ENCODE measurements around the gene CDH4. TPM values are rescaled to one million over a fixed set of nuclear protein-coding genes. Genes with fewer than 3 reads are reported as not detected.
"Not testable (repeated sequence)": the region's sequence is repeated elsewhere in the genome, so short reads cannot be mapped to it uniquely, and the experiment has no call there.

Gene CDH4
- total and polyA plus RNA-seq, 2 donors (not counting 3 experiments of a cell fraction or from before 2014, with no cell fraction given), result 0.17 to 0.51 TPM

GRCh38 chr20:61969806-61970205 lies 717.7 kb downstream of the CDH4 start:
- Histone ChIP-seq H3K9me1 (replicated peaks; ENCODE audit: control insufficient read depth, extremely low read depth, insufficient read depth, low read length) (no peaks in the 10 kb centered on the region), H3K27me3 (ENCODE audit: control insufficient read depth in 2 of 2, insufficient read depth in 2 of 2, low read length in 2 of 2) (peaks cover under 1 to 6% of the 10 kb centered on the region in 2 experiments), H3K36me3 (ENCODE audit: control insufficient read depth in 2 of 2, extremely low read depth in 1 of 2, insufficient read depth in 2 of 2, low read length in 2 of 2) (peaks cover 0 to 8% of the 10 kb centered on the region in 2 experiments), H3K9ac (replicated peaks; ENCODE audit: extremely low read depth, insufficient read depth, low read length) (no peak overlapping the region), H4K20me1 (replicated peaks; ENCODE audit: control insufficient read depth, extremely low read depth, insufficient read depth, low read length) (no peaks in the 10 kb centered on the region), H3K27ac (ENCODE audit: insufficient read depth, low read depth, low read length) (no peak overlapping the region), H3K4me1 (ENCODE audit: control insufficient read depth, extremely low read depth, insufficient read depth, low read length) (no peaks in the 10 kb centered on the region), H3K4me3 (replicated peaks in 1 of 3; ENCODE audit: insufficient read depth in 1 of 3, low read depth in 1 of 3, low read length in 3 of 3) (no peak overlapping the region), H3K4me2 (ENCODE audit: insufficient read depth, low read length) (no peak overlapping the region), H2AFZ (ENCODE audit: low read depth, low read length) (no peak overlapping the region), H3K9me3 (replicated peaks; ENCODE audit: control insufficient read depth, insufficient read depth, low read length) (no peaks in the 10 kb centered on the region), H3K79me2 (ENCODE audit: control insufficient read depth, insufficient read depth, low read length) (no peaks in the 10 kb centered on the region)
- POLR2A ChIA-PET, result no interaction called here
- no peak for DNase-seq (ENCODE audit: low read depth, low spot score)
- dilution Hi-C loops (cut with MboI; ENCODE audit: extremely low pct_ligation_motif_present, low sequenced_read_pairs), result no loop called here
- intact Hi-C loops (cut with micrococcal nuclease), result no loop called here
- CTCF ChIA-PET, result no interaction called here
- no peak for FAIRE-seq
- no TSS peak for BruUV-seq (replicated peaks)
- TF ChIP-seq GATA2 (IDR thresholded peaks at IDR 0.05; ENCODE audit: insufficient read depth, insufficient read length, low read depth, low read length), result no peak
- TF ChIP-seq EZH2 (IDR thresholded peaks at IDR 0.05; ENCODE audit: borderline replicate concordance, low read depth, low read length, severe bottlenecking), result no peak
- no peak for TF ChIP-seq POLR2A (IDR thresholded peaks at IDR 0.05; ENCODE audit: low read depth, low read length)
- TF ChIP-seq FOS (IDR thresholded peaks at IDR 0.05; ENCODE audit: borderline replicate concordance, insufficient read depth, low read length), result no peak
- TF ChIP-seq MYC (IDR thresholded peaks at IDR 0.05; ENCODE audit: low read depth, low read length), result no peak

- no peak for TF ChIP-seq JUN (IDR thresholded peaks at IDR 0.05; ENCODE audit: borderline replicate concordance, insufficient read depth, insufficient read length, low read depth)
- TF ChIP-seq MYC (IDR thresholded peaks at IDR 0.05; ENCODE audit: low read depth, low read length), result no peak
- no peak for TF ChIP-seq GATA2 (IDR thresholded peaks at IDR 0.05; ENCODE audit: insufficient read depth, insufficient read length, low read depth, low read length)
- TF ChIP-seq CTCF (IDR thresholded peaks at IDR 0.05; ENCODE audit: extremely low read depth in 1 of 2, insufficient read depth in 1 of 2, low read depth in 1 of 2, low read length in 2 of 2), result no peak
- TF ChIP-seq FOS (IDR thresholded peaks at IDR 0.05; ENCODE audit: borderline replicate concordance, insufficient read depth, low read length), result no peak
- TF ChIP-seq POLR2AphosphoS5 (IDR thresholded peaks at IDR 0.05; ENCODE audit: insufficient read depth, low read depth, low read length), result no peak
- TF ChIP-seq POLR2A (IDR thresholded peaks at IDR 0.05; ENCODE audit: low read depth, low read length), result no peak
- TF ChIP-seq EZH2 (IDR thresholded peaks at IDR 0.05; ENCODE audit: borderline replicate concordance, low read depth, low read length, severe bottlenecking), result no peak
- no peak for TF ChIP-seq MAX (IDR thresholded peaks at IDR 0.05; ENCODE audit: insufficient read depth, insufficient read length)
- Histone ChIP-seq H3K4me3 (replicated peaks in 1 of 3; ENCODE audit: insufficient read depth in 1 of 3, low read depth in 1 of 3, low read length in 3 of 3) (no peak overlapping the region), H4K20me1 (replicated peaks; ENCODE audit: control insufficient read depth, extremely low read depth, insufficient read depth, low read length) (no peaks in the 10 kb centered on the region), H3K9me3 (replicated peaks; ENCODE audit: control insufficient read depth, insufficient read depth, low read length) (no peaks in the 10 kb centered on the region), H3K79me2 (ENCODE audit: control insufficient read depth, insufficient read depth, low read length) (no peaks in the 10 kb centered on the region), H2AFZ (ENCODE audit: low read depth, low read length) (no peak overlapping the region), H3K36me3 (ENCODE audit: control insufficient read depth in 2 of 2, extremely low read depth in 1 of 2, insufficient read depth in 2 of 2, low read length in 2 of 2) (peaks cover 0 to 8% of the 10 kb centered on the region in 2 experiments), H3K9ac (replicated peaks; ENCODE audit: extremely low read depth, insufficient read depth, low read length) (no peak overlapping the region), H3K4me2 (ENCODE audit: insufficient read depth, low read length) (no peak overlapping the region), H3K9me1 (replicated peaks; ENCODE audit: control insufficient read depth, extremely low read depth, insufficient read depth, low read length) (no peaks in the 10 kb centered on the region), H3K4me1 (ENCODE audit: control insufficient read depth, extremely low read depth, insufficient read depth, low read length) (no peaks in the 10 kb centered on the region), H3K27me3 (ENCODE audit: control insufficient read depth in 2 of 2, insufficient read depth in 2 of 2, low read length in 2 of 2) (peaks cover 0 to under 1% of the 10 kb centered on the region in 2 experiments), H3K27ac (ENCODE audit: insufficient read depth, low read depth, low read length) (no peak overlapping the region)
- intact Hi-C loops (cut with micrococcal nuclease) (no loop called here), dilution Hi-C loops (cut with MboI; ENCODE audit: extremely low pct_ligation_motif_present, low sequenced_read_pairs) (no loop called here)
- ChIA-PET POLR2A (no interaction called here), CTCF (no interaction called here)
- FAIRE-seq, result no peak
- no TSS peak for BruUV-seq (replicated peaks)
- DNase-seq (ENCODE audit: low read depth, low spot score), result no peak
Measured at GRCh38 chr20:61970357-61970756, 718.3 kb downstream of the CDH4 start.

GRCh38 chr20:61971595-61971994 lies 719.5 kb downstream of the CDH4 start:
- H3K4me1 ChIP-seq (ENCODE audit: control insufficient read depth, extremely low read depth, insufficient read depth, low read length); CTCF ChIA-PET; H3K9me1 ChIP-seq (replicated peaks; ENCODE audit: control insufficient read depth, extremely low read depth, insufficient read depth, low read length); H3K36me3 ChIP-seq (ENCODE audit: control insufficient read depth in 2 of 2, extremely low read depth in 1 of 2, insufficient read depth in 2 of 2, low read length in 2 of 2); H3K79me2 ChIP-seq (ENCODE audit: control insufficient read depth, insufficient read depth, low read length); H4K20me1 ChIP-seq (replicated peaks; ENCODE audit: control insufficient read depth, extremely low read depth, insufficient read depth, low read length); FAIRE-seq; H3K4me2 ChIP-seq (ENCODE audit: insufficient read depth, low read length); H3K9me3 ChIP-seq (replicated peaks; ENCODE audit: control insufficient read depth, insufficient read depth, low read length); H3K27me3 ChIP-seq (ENCODE audit: control insufficient read depth in 2 of 2, insufficient read depth in 2 of 2, low read length in 2 of 2); dilution Hi-C loops (cut with MboI; ENCODE audit: extremely low pct_ligation_motif_present, low sequenced_read_pairs); intact Hi-C loops (cut with micrococcal nuclease); H3K4me3 ChIP-seq (replicated peaks in 1 of 3; ENCODE audit: insufficient read depth in 1 of 3, low read depth in 1 of 3, low read length in 3 of 3); DNase-seq (ENCODE audit: low read depth, low spot score); BruUV-seq (replicated peaks); H2AFZ ChIP-seq (ENCODE audit: low read depth, low read length); H3K27ac ChIP-seq (ENCODE audit: insufficient read depth, low read depth, low read length); H3K9ac ChIP-seq (replicated peaks; ENCODE audit: extremely low read depth, insufficient read depth, low read length); POLR2A ChIA-PET: not testable (repeated sequence)

Measured in endothelial cell of umbilical vein (primary cell).